Stimulated activated CD4-positive, alpha-beta T cell treated with anti-CD3 and anti-CD28 coated beads, Interleukin-12 subunit alpha, Interleukin-12 subunit beta, amount 100 ng/mL, for 48 hours (primary cell): Measurements from ENCODE around the gene CHTF18.

ENCODE experiments used
- DNase-seq, 3 donors: peaks; one replicate each; pipeline ENCODE4 v3.0.0-alpha.2; 2020; ENCODE audit warnings: low read depth in 2 of 3, low spot score in 1 of 3

The CHTF18 gene

DNA sequence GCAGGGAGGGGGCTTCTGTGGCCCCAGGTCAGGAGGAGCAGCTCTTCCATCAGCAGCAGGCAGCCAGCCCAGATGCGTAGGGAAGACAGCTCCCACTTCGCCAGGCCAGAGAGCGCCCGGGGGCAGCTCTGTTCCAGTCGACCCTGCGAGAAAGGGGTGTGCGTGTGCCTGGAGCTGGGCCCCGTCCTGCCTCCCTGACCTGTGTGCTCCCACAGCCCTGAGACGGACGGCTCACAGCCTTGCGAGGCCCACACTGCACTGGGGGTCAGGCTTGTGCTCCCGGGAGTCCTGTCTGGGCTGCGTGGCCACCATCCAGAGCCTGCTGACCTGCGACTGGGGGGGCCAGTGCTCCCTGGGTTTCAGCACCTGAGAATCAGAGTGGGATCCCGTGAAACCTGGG is 28.4 kb upstream of the CHTF18 start:
- DNase-seq = no peak

DNA sequence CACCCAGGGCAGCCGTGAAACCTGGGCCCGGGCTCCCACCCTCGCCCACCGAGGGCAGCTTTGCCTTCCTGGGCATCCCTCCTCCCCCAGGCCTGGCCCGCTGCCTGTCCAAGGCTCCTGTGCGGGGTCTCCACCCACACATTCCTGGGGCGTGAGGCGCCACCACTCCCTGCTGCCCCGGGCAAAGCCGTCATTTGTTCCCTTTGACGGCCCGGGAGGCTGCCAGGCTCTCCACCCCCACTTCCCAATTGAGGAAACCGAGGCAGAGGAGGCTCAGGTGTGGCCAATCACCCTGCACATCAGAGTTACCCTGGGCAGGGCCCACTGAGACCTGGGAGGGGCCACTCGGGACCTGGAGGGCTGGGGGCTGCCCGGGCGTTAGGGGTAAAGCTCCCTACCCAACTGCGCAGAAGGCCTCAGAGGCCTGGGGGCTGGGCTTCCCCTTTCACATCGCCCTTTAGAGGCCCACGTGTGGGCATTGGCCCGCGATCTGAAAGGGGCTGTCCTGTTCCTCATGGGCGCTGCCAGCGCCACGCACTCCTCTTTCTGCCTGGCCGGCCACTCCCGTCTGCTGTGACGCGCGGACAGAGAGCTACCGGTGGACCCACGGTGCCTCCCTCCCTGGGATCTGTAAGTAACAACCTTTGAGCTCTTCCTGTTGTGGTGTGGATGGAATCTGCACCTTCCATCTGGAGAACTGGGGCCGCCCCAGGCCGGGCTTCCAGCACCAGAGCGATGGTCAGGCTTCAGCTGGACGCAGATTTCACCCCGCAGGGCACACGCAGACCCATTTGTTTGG is 27.7 kb upstream of the CHTF18 start, which contains the start of gene MSLN:
TSS of gene MSLN (plus strand) at position 190 of the 799 bp plus-strand sequence. CDS start 1,947 bp downstream, outside the sequence.
- DNase-seq = no peak

DNA sequence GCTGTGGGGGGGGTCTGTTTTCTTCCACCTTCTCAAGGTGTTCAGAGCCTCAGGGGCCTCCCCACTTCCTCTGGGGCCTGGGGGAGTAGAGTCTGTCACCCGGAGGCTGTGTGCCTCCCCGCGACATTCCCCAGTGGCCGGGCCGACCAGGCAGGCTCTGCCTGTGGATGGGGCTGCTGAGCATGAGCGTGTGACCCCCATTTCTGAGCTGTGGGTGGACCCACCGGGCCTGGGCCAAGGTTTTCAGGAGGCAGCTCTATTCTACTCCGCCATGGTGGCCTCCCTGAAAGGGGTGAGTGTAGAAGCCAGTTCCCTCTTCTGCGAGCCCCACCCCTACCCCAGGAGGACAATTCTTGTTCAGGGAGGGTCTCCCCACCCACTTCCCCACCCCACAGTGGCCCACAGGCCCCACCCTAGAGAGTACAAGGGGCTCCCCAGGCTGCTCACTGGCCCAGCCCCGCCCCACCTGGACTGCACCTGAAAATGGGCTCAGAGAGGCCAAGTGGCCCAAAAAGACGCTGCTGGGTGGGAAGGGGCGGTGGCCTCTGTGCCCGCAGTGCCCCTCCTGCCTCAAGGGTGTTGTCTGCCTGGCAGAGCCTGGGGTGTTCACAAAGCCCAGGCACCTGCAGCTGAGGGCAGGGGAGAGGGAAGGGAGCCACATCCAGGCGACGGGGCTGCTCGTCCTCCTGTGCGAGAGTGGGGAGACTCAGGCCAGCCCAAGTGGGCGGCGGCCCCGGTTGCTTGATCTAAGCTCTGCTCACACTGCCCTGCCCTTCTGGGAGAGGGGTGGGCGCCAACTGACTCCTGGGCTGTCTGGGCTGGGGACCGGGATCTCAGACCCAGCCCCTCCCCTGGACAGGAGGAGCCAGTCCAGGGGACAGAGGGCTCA is 26.6 kb upstream of the CHTF18 start:
- no peak for DNase-seq

DNA sequence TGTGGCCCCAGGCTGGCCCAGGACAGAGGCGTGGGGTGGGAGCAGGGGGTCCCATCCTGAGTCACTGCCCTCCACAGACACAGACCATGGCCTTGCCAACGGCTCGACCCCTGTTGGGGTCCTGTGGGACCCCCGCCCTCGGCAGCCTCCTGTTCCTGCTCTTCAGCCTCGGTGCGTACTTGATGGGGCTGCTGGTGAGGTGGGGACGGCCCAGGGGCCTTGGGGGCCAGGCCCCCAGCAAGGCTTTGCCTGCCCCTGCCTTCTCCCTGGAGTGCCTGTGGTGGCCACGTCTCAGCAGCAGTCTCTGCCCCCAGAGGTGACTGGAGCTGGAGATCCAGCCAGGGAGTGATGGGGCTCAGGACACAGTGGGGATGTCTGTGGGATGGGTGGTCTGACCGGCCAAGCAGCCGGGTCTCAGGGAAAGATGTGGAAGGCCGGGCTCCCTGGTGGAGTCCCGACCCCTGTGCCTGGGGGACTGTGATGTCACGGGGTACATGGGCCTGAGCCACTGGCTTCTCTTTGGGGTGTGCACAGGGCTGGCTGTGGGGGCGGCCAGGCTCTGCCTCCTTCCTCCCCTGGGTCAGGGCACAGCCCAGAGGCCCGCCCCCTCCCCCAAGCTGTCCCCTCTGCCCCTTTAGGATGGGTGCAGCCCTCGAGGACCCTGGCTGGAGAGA is 25.7 kb upstream of the CHTF18 start:
- no peak for DNase-seq

DNA sequence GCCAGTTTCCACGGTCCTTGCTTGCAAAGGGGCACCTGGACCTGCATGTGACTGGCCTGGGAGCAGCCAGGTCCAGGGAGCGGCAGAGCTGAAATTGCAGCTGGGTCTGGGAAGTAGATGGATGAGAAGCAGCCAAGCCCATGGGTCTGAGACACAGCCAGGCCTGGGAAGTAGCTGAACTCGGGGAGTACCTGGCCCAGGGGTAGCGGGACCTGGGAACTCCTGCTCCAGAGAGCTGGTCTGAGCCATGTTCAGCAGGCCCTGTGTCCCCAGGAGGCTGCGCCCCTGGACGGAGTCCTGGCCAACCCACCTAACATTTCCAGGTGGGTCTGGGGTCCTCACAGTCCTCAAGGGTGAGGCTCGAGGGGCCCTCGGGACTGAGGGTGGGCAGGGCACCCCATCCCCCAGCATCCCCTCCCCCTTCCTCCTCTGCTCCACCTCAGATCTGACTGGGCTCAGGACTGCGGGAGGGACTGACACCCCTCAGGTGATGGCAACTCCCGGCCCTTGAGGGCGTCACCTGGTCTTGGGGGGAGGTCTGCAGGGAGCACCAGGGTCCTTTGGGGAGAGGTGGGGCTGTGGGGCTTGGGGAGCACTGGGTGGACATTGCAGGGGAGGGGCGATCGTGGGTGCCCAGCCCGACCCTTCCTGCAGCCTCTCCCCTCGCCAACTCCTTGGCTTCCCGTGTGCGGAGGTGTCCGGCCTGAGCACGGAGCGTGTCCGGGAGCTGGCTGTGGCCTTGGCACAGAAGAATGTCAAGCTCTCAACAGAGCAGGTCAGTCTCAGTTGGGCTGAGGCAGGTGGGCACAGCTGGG is 24.8 kb upstream of the CHTF18 start:
- no peak for DNase-seq

DNA sequence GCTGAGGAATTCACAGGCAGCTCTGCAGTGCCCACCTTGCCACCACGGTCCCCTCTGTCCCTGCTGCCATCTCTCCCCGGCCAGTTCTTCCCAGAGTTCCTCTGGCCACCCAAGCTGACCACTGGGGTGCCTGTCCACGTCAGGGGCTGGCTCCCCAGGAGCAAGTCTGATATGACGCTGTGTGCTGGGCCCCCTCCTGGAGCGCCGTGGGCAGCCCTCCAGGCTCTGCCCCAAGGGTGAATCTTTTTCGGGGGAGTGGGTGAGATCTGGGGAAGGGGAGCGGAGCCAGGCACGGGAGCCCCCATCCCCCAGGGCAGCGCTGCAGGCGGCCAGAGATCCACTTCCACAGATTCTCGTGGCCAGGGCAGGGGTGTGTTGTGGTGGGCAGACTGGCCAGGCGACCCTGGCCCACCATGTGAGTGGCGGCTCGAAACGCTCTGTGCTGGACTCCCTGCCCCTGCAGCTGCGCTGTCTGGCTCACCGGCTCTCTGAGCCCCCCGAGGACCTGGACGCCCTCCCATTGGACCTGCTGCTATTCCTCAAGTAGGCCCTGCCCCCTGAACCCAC is 24.2 kb upstream of the CHTF18 start:
- no peak for DNase-seq

DNA sequence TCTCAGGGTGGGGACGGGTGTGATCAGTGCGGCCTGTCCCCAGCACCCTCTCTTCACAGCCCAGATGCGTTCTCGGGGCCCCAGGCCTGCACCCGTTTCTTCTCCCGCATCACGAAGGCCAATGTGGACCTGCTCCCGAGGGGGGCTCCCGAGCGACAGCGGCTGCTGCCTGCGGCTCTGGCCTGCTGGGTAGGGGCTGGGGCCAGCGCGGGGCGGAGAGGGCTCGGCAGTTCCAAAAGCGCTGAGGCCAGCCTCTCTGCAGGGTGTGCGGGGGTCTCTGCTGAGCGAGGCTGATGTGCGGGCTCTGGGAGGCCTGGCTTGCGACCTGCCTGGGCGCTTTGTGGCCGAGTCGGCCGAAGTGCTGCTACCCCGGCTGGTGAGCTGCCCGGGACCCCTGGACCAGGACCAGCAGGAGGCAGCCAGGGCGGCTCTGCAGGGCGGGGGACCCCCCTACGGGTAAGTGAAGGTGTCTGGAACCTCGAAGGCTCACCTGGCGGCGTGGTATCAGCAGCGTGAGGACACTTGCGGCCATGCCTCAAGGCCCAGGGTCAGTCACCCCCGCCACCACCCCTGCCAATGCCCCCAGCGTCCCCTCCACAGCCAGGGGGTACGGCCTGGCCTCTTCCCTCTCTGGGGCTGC is 23.5 kb upstream of the CHTF18 start:
- no peak for DNase-seq

DNA sequence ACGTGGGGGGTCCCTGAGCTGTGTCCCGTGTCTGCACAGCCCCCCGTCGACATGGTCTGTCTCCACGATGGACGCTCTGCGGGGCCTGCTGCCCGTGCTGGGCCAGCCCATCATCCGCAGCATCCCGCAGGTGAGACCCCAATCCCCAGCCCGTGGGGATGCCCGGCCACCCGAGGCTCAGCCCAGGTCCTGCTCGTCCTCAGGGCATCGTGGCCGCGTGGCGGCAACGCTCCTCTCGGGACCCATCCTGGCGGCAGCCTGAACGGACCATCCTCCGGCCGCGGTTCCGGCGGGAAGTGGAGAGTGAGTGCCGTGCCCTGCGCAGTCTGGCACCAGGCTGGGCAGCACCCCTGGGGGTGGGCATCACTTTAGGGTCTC is 22.9 kb upstream of the CHTF18 start:
- DNase-seq = no peak

DNA sequence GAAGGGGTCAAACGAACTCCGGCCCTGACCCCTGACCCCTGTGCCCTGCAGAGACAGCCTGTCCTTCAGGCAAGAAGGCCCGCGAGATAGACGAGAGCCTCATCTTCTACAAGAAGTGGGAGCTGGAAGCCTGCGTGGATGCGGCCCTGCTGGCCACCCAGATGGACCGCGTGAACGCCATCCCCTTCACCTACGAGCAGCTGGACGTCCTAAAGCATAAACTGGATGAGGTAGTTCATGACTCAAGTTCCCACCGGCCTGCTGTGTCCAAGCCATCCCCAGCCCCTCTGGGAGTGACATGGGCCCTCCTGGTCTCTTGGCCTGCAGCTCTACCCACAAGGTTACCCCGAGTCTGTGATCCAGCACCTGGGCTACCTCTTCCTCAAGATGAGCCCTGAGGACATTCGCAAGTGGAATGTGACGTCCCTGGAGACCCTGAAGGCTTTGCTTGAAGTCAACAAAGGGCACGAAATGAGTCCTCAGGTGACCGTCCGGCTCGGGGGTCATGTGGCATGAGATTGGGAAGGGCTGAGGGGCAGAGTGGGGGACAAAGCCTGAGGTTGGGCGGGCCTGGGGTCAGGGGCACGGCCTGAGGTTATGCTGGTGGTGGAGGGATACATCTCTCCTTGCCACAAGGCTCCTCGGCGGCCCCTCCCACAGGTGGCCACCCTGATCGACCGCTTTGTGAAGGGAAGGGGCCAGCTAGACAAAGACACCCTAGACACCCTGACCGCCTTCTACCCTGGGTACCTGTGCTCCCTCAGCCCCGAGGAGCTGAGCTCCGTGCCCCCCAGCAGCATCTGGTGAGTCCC is 22.2 kb upstream of the CHTF18 start:
- no peak for DNase-seq

DNA sequence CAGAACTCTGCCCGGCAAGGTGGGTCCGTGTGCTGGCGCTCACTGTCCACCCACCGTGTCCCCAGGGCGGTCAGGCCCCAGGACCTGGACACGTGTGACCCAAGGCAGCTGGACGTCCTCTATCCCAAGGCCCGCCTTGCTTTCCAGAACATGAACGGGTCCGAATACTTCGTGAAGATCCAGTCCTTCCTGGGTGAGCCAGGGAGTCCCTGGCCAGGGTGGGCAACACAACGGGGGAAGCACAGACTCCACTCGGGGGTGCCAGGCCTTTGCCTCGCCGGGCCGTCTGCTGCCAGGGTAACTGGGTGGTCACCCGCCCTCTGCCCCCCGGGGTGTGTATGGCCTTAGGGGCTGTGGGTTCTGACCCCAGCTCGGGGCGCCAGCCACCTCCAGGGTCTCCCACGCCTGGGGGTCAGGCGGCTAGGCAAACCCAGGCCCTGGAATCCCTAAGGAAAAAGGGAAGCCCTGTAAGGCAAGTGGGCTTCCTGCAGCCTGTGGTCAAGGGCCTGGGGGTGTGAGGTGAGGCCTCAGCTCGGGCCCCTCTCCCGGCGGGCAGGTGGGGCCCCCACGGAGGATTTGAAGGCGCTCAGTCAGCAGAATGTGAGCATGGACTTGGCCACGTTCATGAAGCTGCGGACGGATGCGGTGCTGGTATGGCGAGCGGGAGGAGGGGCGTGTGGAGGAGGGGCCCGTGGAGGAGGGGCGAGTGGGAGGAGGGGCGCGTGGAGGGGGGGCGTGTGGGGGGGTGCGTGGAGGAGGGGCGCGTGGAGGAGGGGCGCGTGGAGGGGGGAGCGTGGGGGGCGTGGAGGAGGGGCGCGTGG is 21.4 kb upstream of the CHTF18 start:
- no peak for DNase-seq

DNA sequence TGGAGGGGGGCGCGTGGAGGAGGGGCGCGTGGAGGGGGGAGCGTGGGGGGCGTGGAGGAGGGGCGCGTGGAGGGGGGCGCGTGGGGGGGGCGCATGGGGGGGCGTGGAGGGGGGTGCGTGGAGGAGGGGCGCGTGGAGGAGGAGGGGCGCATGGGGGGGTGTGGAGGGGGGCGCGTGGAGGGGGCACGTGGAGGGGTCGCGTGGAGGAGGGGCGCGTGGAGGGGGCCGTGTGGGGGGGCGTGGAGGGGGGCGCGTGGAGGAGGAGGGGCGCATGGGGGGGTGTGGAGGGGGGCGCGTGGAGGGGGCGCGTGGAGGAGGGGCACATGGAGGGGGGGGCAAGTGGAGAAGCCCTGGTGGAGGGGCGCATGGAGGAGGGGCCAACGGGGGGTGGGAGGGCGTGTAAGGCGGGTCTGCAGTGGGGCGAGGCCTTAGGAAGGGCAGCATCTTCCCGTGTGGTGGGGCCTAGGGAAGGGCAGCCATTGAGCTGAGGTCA is 20.6 kb upstream of the CHTF18 start:
- no peak for DNase-seq

DNA sequence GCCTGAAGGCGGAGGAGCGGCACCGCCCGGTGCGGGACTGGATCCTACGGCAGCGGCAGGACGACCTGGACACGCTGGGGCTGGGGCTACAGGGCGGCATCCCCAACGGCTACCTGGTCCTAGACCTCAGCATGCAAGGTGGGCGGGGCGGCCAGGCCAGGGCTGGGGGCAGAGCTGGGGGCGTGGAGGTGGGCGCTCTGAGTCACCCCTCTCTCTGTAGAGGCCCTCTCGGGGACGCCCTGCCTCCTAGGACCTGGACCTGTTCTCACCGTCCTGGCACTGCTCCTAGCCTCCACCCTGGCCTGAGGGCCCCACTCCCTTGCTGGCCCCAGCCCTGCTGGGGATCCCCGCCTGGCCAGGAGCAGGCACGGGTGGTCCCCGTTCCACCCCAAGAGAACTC is 20.0 kb upstream of the CHTF18 start:
- no peak for DNase-seq

DNA sequence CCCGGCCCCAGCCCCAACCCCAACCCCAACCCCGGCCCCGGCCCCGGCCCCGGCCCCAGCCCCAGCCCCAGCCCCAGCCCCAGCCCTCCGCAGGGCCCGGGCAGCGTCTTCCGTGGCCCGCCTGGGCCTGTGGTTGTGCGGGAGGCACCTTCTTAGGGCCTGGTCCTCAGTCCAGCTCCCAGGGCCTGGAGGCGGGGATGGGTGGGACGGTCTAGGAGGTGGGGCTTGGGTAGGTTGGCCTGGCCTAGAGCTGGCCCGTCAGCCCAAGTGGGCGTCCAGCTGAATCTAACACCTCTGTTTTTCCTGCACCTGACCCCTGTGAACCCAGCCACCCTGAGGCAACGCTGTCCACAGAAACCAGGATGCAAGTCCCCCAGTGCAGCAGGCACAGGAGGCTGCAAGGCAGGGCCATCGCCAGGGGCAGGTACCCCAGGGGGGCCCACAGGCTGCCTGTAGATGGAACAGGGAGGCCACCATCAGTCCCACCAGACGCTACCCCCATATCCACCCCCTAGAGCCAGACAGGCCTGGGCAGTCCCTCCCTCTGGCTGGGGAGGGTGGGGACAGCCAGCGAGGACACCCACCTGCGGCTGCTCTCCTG is 19.1 kb upstream of the CHTF18 start:
- no peak for DNase-seq

DNA sequence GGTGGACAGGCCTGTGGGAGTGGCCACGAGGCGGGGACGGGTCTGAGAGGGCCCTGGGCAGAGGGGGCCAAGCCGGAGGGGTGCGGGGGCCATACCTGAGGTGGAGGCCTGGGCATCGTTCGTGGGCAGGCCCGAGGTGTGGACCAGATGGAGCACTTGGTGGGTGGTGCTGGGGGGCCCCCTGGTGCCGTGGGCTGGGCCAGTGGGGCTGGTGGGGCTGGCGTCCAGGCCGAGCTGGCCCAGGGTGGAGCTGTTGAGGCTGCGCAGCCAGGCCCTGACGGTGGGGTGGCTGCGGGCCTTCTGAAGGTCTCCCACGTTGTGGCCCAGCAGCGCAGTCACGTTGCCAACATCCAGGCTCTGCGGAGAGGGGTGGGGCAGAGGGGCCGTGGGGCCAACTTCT is 18.5 kb upstream of the CHTF18 start:
- DNase-seq = no peak

DNA sequence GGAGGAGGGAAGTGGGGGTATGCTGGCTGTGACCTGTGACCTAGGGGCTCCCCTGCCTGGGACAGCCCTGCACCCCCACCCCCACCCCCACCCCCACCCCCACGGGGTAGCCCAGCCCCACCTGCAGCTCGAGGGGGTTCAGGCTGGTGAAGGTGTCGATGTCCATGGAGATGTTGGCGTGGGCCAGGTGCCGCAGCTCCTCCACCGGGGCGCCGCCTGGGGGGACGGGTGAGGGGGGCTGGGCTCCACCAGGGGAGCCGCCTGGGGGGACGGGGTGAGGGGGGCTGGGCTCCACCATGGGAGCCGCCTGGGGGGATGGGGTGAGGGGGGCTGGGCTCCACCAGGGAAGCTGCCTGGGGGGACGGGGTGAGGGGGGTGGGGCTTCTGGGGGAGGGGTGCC is 18.0 kb upstream of the CHTF18 start:
- DNase-seq = no peak

DNA sequence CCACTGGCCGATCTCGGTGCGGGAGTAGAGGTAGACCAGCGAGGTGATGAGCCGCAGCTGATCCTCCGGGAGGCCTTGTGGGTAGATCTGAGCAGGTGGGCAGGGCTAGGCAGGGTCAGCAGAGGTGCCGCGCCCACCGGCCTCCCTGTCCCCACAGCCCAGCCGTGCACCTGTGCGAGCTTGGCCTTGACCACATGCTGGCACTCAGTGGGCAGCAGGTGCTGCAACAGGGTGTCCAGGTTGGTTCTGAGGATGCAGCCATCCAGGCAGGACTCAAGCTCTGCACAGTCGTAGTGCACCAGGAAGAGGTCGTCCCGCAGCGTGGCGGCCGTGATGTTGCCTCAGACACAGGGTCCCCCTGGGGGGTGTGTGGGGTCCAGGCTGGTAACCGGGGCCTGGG is 15.5 kb upstream of the CHTF18 start:
- DNase-seq = no peak

DNA sequence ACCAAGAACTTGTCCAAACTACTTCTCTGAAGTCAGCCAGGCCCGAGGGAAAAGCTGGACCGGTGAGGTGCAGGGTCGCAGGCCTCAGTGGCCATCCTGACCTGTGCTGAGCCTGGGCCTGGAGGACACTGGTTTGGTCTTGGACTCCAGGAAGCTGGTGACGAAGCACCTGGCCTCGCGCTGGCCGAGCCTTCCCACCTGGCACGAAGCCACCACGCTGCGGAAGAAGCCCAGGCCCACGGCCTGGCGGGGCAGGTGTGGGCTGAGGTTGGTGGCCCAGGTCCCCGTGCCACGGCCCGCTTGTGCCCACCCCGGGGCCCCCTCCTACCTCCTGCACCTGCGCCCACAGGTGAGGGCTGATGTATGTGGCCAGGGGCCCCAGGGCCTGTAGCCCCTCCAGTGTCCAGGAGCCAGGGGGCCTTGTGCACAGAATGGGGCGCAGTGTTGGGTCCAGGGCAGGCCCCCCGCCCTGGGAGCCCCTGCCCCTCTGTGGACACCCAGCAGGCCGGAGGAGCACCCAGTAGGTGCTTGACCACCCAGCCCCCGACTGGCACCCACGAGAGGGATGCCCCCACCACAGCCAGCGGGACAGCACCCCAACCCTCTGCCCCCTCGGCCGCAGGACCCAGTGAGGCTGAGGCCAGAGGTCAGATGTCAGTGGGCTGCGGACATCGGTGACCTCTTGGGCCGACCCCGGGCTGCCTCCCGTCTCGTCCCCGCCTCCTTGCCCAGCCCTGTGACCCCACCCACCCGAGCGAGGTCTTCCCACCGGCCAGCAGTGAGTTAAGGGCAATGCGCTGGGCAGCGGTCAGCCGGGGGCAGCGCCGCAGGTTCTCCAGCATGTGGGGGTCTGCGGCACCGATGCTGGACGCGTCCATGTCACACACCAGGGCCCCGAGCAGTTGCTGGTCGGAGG is 14.1 kb upstream of the CHTF18 start:
- DNase-seq = no peak
